ENCODE measurements around the gene RAD9A.
A peak's percentile ranks its signal among the peaks of the same experiment; 100 is the strongest.
"Not testable (repeated sequence)": the region's sequence is repeated elsewhere in the genome, so short reads cannot be mapped to it uniquely, and the experiment has no call there.

RAD9A gene

GRCh38 chr11:67423466-67423865 lies 31.7 kb downstream of the RAD9A start:
- TF ChIP-seq, protein P1, sequence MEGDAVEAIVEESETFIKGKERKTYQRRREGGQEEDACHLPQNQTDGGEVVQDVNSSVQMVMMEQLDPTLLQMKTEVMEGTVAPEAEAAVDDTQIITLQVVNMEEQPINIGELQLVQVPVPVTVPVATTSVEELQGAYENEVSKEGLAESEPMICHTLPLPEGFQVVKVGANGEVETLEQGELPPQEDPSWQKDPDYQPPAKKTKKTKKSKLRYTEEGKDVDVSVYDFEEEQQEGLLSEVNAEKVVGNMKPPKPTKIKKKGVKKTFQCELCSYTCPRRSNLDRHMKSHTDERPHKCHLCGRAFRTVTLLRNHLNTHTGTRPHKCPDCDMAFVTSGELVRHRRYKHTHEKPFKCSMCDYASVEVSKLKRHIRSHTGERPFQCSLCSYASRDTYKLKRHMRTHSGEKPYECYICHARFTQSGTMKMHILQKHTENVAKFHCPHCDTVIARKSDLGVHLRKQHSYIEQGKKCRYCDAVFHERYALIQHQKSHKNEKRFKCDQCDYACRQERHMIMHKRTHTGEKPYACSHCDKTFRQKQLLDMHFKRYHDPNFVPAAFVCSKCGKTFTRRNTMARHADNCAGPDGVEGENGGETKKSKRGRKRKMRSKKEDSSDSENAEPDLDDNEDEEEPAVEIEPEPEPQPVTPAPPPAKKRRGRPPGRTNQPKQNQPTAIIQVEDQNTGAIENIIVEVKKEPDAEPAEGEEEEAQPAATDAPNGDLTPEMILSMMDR (IDR thresholded peaks at IDR 0.05; ENCODE audit: control insufficient read depth, extremely low read depth, insufficient read depth): no peak
- no peak overlapping the region for H3K4me3 ChIP-seq (ENCODE audit: low read depth, low read length)
- DNase-seq (ENCODE audit: low read depth): no peak

- TF ChIP-seq, protein P1 (IDR thresholded peaks at IDR 0.05; ENCODE audit: control insufficient read depth, extremely low read depth, insufficient read depth): no peak
- no peak for DNase-seq (ENCODE audit: low read depth)
- no peak overlapping the region for H3K4me3 ChIP-seq (ENCODE audit: low read depth, low read length)
Measured at GRCh38 chr11:67423891-67424613, 32.3 kb downstream of the RAD9A start.

GRCh38 chr11:67427364-67427859 lies 35.6 kb downstream of the RAD9A start:
- H3K4me3 ChIP-seq (ENCODE audit: low read depth, low read length): peak overlapping the region; percentile 74
- DNase-seq (ENCODE audit: low read depth): not testable (repeated sequence)

GRCh38 chr11:67428052-67429001 lies 36.5 kb downstream of the RAD9A start, which contains the start of gene RPS6KB2:
Gene RPS6KB2, plus strand, starts transcription at chr11:67428494. Its CDS starts 52 bp downstream, at chr11:67428546.
- peak; percentile 91 for DNase-seq (ENCODE audit: low read depth)
- H3K4me3 ChIP-seq (ENCODE audit: low read depth, low read length): peak within 1 kb of the TSS; percentile 74
- TF ChIP-seq, protein P1 (IDR thresholded peaks at IDR 0.05; ENCODE audit: control insufficient read depth, extremely low read depth, insufficient read depth): 0 out of 2 replicates have a peak, but pooled peaks have one; percentile 7

DNA sequence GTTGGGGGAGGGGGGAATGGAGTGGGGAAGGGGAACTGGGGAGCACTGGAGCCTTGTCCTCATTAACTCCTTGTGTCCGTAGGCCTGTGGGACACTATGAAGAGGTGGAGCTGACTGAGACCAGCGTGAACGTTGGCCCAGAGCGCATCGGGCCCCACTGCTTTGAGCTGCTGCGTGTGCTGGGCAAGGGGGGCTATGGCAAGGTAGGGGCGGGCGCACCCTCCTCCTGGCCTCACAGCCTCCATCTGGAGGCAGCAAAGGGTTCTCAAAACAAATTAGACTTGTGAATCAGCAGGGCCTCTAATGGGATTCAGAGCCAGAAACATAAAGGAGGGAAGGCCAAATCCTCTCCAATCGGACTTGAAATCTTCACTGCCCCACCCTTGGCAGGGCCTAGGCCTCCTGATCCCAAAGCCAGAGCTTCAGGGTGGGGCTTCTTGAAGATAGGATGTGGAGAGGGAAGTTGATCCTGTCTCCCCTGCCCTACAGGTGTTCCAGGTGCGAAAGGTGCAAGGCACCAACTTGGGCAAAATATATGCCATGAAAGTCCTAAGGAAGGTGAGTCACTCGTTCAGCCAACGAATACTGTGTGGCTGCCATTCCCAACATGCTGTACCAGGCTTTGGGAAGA lies 37.4 kb downstream of the RAD9A start:
- peak overlapping the region; percentile 74 for H3K4me3 ChIP-seq (ENCODE audit: low read depth, low read length)
- DNase-seq (ENCODE audit: low read depth): no peak
- TF ChIP-seq, protein P1 (IDR thresholded peaks at IDR 0.05; ENCODE audit: control insufficient read depth, extremely low read depth, insufficient read depth): no peak

- no peak for DNase-seq (ENCODE audit: low read depth)
- TF ChIP-seq, protein P1 (IDR thresholded peaks at IDR 0.05; ENCODE audit: control insufficient read depth, extremely low read depth, insufficient read depth): no peak
- H3K4me3 ChIP-seq (ENCODE audit: low read depth, low read length): peak overlapping the region; percentile 74
Measured at GRCh38 chr11:67429722-67430121, 37.9 kb downstream of the RAD9A start.

All from LNCaP clone FGC (cell line).